COLO668 (cell line): ENCODE measurements around the gene HHIPL1.
"Not testable (repeated sequence)": the region's sequence is repeated elsewhere in the genome, so short reads cannot be mapped to it uniquely, and the experiment has no call there.

Source experiments
- DNase-seq: peaks from one replicate; lab custom pipeline; 2025; ENCODE audit not compliant: unreplicated experiment; lab: John Stamatoyannopoulos, UW

HHIPL1 gene

GRCh38 chr14:99657645-99658155 is 12.8 kb downstream of the HHIPL1 start:
- DNase-seq, result no peak

- no peak for DNase-seq
Measured at GRCh38 chr14:99658218-99658845, 13.4 kb downstream of the HHIPL1 start.

GRCh38 chr14:99659333-99659741 is 14.4 kb downstream of the HHIPL1 start:
- DNase-seq, result no peak

GRCh38 chr14:99660006-99660566 is 15.2 kb downstream of the HHIPL1 start:
- DNase-seq, result no peak

- DNase-seq, result no peak
Measured at GRCh38 chr14:99660794-99661193, 15.9 kb downstream of the HHIPL1 start.

DNA sequence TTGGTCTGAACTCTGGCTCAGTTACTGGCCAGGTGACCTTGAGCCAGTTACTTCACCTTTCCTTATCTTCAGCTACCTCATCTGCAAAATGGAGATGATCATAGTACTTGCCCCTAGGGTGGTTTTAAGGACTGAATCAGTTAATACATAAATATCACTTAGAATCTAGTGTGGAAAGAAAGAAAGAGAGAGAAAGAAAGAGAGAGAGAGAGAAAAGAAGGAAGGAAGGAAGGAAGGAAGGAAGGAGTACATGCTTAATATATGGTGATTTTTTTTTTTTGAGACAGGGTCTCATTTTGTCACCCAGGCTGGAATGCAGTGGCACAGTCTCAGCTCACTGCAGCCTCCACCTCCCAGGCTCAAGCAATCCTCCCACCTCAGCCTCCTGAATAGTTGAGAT is 16.3 kb downstream of the HHIPL1 start:
- DNase-seq, result not testable (repeated sequence)

- no peak for DNase-seq
Measured at GRCh38 chr14:99662846-99663245, 17.9 kb downstream of the HHIPL1 start.

DNA sequence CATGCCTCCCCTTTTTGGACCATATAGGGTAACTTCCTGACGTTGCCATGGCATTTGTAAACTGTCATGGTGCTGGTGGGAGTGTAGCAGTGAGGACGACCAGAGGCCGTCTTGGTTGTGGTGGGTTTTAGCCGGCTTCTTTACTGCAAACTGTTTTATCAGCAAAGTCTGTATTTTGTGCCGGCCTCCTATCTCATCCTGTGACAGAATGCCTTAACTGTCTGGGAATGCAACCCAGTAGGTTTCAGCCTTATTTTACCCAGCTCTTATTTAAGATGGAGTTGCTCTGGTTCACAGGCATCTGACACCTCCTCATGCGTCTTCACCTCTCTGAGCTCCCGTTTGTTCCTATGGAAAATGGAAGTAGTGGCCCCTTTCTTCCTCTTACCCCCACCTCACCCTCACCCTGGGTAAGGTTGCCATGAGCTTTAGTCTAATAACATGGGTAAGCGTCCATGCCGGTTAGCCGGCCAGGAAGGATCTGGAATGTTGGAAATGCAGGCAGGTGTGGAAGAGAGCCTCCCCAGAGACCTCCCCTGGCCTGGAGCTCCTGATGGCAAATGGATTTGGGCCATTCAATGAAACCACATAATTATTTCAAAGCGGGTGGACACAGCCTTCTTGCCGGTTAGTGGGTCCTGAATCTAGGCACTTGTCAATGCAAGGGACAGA is 18.6 kb downstream of the HHIPL1 start:
- DNase-seq, result no peak

DNA sequence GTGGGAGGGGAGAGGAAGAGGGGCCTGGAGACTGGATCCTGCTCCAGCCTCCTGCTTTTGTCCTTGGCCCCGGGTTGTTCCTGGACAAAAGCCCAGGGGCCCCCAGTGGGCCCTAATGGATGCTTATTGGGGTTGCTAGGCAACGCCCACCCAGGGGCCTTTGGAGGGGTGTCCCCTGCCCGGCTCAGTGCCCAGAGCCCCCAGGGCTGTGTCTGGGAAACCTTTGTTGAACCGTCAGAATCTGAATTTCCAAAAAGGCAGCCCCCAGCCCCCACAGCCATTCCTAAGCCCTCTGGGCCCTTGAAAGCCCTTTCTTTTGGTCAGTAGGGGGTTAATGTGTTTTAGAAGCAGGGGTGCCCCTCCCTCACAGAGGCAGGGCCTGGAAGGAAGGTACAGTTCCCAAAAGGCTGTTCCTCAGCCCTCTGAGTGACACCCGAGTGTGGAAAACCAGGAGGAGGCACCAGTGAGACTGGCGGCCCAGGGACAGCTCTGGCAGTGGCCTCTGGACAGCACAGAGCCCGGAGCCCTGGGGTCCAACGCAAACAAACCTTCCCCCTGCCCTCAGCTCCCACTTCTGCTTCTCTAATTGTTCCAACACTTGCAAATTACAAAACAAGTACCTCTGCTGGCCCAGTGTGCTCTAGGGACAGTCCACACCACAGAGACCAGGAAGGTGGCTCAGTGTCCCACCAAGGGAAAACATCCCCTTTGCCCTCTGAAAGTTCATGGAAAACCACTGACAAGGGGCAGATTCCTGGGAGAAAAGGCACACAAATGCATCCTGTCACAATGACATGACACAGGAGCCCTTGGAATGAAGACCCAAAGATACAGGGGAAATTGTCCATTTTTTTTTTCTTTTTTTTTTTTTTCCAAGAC is 19.4 kb downstream of the HHIPL1 start:
- DNase-seq, result no peak

- DNase-seq, result no peak
Measured at GRCh38 chr14:99664937-99665273, 20.0 kb downstream of the HHIPL1 start.

- DNase-seq, result no peak
Measured at GRCh38 chr14:99666533-99666932, 21.6 kb downstream of the HHIPL1 start.

DNA sequence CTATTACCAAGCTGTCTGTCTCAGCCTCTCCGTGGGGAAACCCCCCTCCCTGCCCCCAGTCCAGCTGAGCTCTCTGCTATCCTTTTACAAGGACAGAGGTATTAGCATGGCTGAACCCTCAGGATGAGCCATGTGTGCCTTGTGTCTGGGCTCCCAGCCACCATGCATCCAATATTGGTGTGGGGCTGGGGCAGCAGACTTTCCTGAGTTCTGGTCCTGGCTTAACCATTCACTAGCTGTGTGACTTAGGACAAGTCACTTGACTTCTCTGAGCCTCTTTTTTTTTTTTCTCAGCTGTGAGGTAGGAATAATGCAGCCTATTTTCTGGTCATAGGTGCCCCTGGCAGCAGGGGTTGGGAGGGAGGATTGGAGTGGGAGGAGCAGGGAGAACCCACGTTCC is 22.1 kb downstream of the HHIPL1 start:
- no peak for DNase-seq

GRCh38 chr14:99667821-99668220 is 22.9 kb downstream of the HHIPL1 start:
- no peak for DNase-seq

- no peak for DNase-seq
Measured at GRCh38 chr14:99668307-99669295, 23.7 kb downstream of the HHIPL1 start.

- no peak for DNase-seq
Measured at GRCh38 chr14:99670361-99671234, 25.7 kb downstream of the HHIPL1 start.

DNA sequence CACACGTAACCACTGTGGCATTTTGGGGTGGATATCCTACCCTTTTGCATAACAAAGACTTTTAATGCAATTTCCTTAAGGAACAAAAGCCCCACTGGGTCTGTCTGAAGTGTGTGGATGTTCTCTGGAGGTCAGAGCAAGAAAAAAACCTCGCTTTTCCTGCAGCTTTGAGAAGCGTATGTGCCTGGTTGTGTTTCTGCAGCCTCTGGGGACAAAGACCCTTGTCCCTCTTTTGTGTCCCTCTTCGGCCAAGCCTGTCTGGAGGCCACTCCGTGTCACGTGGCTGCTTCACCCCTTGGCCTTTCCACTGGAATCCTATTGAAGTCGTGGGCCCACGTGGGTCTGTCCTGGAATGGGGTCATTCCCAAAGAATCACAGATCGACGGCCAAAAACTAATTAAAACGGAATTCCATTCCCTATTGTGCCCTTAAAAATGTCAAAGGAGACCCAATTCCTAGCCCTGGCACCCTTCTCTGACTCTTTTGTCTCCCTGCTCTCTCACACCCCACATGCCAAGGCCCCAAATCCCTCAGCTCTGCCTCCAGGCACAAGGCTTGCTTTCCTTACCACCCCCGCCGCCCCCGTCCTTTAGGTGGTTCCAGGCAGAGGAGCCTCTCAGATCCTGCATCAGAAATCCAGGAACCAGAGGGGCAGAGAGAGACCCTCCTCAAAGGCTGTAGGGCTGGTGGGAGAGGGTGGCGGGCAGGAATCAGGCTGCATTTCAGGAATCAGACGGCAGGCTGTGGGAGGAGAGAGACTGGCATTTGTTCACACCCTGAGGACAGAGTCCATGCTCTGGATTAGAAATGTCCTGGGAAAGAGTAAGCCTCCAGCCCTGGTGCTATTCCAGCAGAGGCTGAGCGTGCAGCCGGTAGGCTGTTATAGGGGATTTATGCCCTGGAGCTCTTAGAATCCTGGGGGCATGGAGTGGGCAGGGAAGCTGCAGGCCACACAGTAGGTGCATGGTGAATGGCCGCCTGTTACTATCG is 26.6 kb downstream of the HHIPL1 start:
- no peak for DNase-seq

GRCh38 chr14:99672506-99673304 is 27.8 kb downstream of the HHIPL1 start:
- no peak for DNase-seq
